Endothelial cell (in vitro differentiated cells): ENCODE measurements around the gene PLPPR3. TPM values are rescaled to one million over a fixed set of nuclear protein-coding genes. Genes with fewer than 3 reads are reported as not detected.
"Not testable (repeated sequence)": the region's sequence is repeated elsewhere in the genome, so short reads cannot be mapped to it uniquely, and the experiment has no call there.

Source experiments
- DNase-seq: peaks from one replicate; pipeline ENCODE4 v3.0.0; 2021; ENCODE audit warnings: low spot score
- H3K27ac Mint-ChIP-seq: one replicate; pipeline ENCODE4 v1.8.0; 2021; ENCODE audit warnings: mixed read lengths, inconsistent platforms; ENCODE audit not compliant: unreplicated experiment
- H3K27me3 Mint-ChIP-seq: one replicate; pipeline ENCODE4 v1.8.0; 2021; ENCODE audit warnings: mild to moderate bottlenecking, moderate library complexity, mixed read lengths, inconsistent platforms; ENCODE audit not compliant: unreplicated experiment
- H3K36me3 Mint-ChIP-seq: one replicate; pipeline ENCODE4 v1.8.0; 2021; ENCODE audit warnings: mild to moderate bottlenecking, low read depth, mixed read lengths, inconsistent platforms; ENCODE audit not compliant: unreplicated experiment
- H3K4me1 Mint-ChIP-seq: one replicate; pipeline ENCODE4 v1.8.0; 2021; ENCODE audit warnings: mild to moderate bottlenecking, mixed read lengths, inconsistent platforms; ENCODE audit not compliant: unreplicated experiment
- H3K4me3 Mint-ChIP-seq: one replicate; pipeline ENCODE4 v1.8.0; 2021; ENCODE audit warnings: mild to moderate bottlenecking, mixed read lengths, inconsistent platforms; ENCODE audit not compliant: unreplicated experiment
- H3K9me3 Mint-ChIP-seq: one replicate; pipeline ENCODE4 v1.8.0; 2021; ENCODE audit warnings: mixed read lengths, inconsistent platforms; ENCODE audit not compliant: unreplicated experiment
- CTCF ChIP-seq: fragments of 200-600 bp; sonication (generic); IDR thresholded peaks from one replicate; pipeline ENCODE4 v1.5.0; 2021; ENCODE audit warnings: antibody characterized with exemption; ENCODE audit not compliant: unreplicated experiment
- total RNA-seq: library from RNA; stranded (reverse); fragmentation: NEBNext Ultra II Directional; extraction: Animal tissue kit (Norgen Biotek cat#: 25700); gene quantifications from one replicate; pipeline ENCODE4 v1.2.1, GENCODE V29; 2021; ENCODE audit not compliant: unreplicated experiment

The PLPPR3 gene
- total RNA-seq, 1 donor from 2014 or later: 17.6 TPM

- Mint-ChIP-seq H3K27ac (no peak overlapping the region), H3K9me3 (no peaks in the 10 kb centered on the region), H3K4me3 (no peak overlapping the region), H3K27me3 (peaks cover 9% of the 10 kb centered on the region), H3K36me3 (no peaks in the 10 kb centered on the region), H3K4me1 (no peaks in the 10 kb centered on the region)
- DNase-seq: no peak
- no peak for TF ChIP-seq CTCF
Measured at GRCh38 chr19:825897-826644, 4.3 kb upstream of the PLPPR3 start.

- H3K27ac Mint-ChIP-seq: no peak overlapping the region
- no peak overlapping the region for H3K4me3 Mint-ChIP-seq
- no peaks in the 10 kb centered on the region for H3K4me1 Mint-ChIP-seq
- DNase-seq: no peak
- H3K36me3 Mint-ChIP-seq: no peaks in the 10 kb centered on the region
- peaks cover 9% of the 10 kb centered on the region for H3K27me3 Mint-ChIP-seq
- no peaks in the 10 kb centered on the region for H3K9me3 Mint-ChIP-seq
- no peak for TF ChIP-seq CTCF
Measured at GRCh38 chr19:824885-825284, 3.1 kb upstream of the PLPPR3 start.

- no peaks in the 10 kb centered on the region for H3K36me3 Mint-ChIP-seq
- H3K4me3 Mint-ChIP-seq: no peak overlapping the region
- DNase-seq: no peak
- peaks cover 11% of the 10 kb centered on the region for H3K27me3 Mint-ChIP-seq
- TF ChIP-seq CTCF: no peak
- H3K4me1 Mint-ChIP-seq: no peaks in the 10 kb centered on the region
- H3K9me3 Mint-ChIP-seq: no peaks in the 10 kb centered on the region
- no peak overlapping the region for H3K27ac Mint-ChIP-seq
Measured at GRCh38 chr19:823565-824121, 1.9 kb upstream of the PLPPR3 start.

GRCh38 chr19:821231-821824 lies 427 bp downstream of the PLPPR3 start:
- DNase-seq: peak; percentile 50
- Mint-ChIP-seq H3K27me3 (peaks cover 18% of the 10 kb centered on the region), H3K4me1 (peaks cover 4% of the 10 kb centered on the region), H3K9me3 (no peaks in the 10 kb centered on the region), H3K4me3 (no peak overlapping the region), H3K36me3 (peaks cover 11% of the 10 kb centered on the region), H3K27ac (no peak overlapping the region)
- no peak for TF ChIP-seq CTCF

- H3K4me3 Mint-ChIP-seq, H3K4me1 Mint-ChIP-seq: not testable (repeated sequence)
- peaks cover 18% of the 10 kb centered on the region for H3K36me3 Mint-ChIP-seq
Measured at GRCh38 chr19:820212-820611, 1.5 kb downstream of the PLPPR3 start.

More at GRCh38 chr19:820212-820611, 1.5 kb downstream of the PLPPR3 start:
- not testable (repeated sequence) for H3K9me3 Mint-ChIP-seq, DNase-seq, H3K27ac Mint-ChIP-seq
- peaks cover 24% of the 10 kb centered on the region for H3K27me3 Mint-ChIP-seq
